GM18505 (cell line): ENCODE results near the gene STRA8.

ENCODE experiments used
- ATAC-seq: cut with Tn5 transposase; IDR thresholded peaks from one replicate; pipeline ENCODE4 v1.9.1; 2021; ENCODE audit not compliant: unreplicated experiment
- POLR2A ChIP-seq: IDR thresholded peaks from 4 replicates; pipeline ENCODE4 v1.6.1; 2011; ENCODE audit warnings: borderline replicate concordance; ENCODE audit not compliant: insufficient read depth, insufficient read length; ENCODE audit errors: extremely low read depth

Gene STRA8

DNA sequence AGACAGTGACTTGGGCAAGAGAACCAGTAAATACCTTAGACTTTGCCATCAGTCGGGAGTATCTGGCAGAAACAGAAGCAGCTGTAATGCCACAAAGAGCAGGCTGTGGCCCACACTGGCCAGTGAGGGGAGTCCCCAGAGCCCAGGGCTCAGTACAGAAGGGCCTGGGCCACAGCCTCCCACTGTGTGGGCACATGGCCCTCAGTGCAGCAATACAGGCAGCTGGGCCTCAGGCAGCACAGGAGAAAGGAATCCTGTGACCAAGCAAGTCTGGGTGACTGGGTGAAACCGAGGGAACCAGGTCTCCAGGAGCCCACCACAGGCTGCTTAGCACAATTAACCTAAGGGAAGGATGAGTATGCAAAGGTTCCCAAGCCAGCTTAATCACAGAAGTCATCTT is 36.3 kb upstream of the STRA8 start:
- no peak for ATAC-seq
- TF ChIP-seq POLR2A = no peak

DNA sequence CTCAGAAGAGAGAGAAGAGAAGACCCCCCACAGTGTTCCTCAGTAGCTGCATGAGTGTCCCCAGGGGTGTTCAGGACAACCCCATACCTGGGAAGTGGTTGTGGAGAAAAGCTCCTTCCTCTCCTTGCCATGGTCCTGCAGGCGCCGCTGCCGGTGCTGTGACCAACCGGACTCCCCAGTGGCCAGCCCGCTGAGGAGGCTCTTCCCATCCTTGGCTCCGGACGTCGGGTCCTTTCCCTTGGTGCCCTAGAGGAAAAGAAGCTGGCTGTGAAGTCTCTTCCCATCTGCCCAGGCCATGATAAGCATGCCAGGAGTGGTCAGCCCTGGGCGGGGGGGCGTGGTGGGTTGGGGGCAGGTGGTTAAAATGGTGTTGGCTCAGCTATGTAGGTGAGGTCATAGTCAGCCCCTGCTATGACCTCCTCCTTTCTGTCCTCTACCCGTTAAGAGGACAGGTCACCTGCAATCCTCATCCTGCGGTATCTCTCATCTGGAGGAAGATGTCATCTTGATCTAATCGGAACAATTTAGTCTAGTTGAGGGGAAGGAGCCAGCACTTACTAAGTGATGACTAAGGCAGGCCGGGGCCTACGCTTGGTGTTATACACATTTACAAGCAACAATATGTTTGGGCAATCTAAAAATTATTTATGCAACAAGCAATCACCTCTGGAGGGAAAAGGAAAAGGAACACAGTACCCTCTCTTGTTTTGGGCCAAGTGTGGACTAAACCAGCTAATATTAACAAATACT is 35.6 kb upstream of the STRA8 start:
- TF ChIP-seq POLR2A = no peak
- ATAC-seq = no peak

DNA sequence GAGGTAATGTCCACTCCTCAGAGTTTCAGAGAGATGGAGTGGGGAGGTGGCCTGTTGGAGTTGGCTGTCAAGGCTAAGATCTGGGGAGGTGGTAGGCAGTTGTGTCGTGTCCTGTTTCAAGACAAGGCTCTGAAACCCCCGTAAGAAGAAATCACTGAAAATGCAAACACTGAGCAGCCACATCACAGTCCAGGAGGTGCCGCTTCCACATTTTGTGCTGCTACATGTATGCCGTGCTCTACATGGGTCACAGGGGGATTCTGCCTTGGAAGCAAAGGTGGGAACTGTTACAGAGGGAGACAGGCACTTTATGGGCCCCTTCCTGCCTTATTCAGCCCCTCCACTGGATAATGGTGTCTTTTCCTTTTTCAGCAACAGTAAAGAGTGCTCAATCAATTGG is 34.2 kb upstream of the STRA8 start:
- no peak for TF ChIP-seq POLR2A
- ATAC-seq = no peak

DNA sequence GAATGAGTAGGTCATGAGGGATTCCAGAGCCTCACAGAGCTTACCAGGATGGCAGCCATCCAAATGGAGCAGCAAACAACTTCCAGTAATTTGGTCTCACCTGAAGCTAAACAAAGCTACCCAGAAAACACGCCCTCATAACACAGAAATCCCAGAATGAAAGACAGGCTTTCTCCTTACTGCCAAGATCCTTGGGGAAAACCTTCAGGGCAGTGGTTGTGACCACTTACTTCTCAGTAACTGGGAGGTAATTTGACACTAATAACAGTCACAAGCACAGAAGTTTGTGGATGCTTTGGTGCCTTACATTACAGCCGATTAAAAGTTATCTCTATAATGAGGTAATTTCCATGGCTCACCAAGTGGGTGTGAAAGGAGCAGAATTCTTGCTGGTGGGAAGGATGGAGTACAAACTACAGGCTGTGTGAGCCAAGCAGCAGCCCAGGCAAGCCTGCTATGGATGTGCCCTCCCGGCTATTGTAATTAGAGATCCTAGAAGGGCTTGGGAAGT is 32.8 kb upstream of the STRA8 start:
- no peak for TF ChIP-seq POLR2A
- no peak for ATAC-seq

DNA sequence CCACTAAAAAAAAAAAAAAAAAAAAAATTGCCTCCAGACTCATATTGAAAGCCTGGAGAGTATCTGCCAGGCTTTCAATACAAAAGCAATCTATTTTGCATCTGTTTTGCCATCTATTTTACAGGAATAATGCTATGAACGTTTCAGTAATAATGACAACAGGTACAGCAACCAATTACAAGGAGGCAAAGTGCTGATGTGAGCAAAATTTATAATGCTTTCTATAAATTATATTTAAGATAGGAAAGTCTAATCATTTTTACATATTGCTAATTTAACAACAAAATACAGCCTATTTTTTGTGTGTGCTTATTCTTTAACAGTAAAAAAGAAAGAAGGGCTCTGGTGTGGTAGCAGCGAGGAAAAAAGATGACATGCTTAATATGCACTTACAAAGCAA is 32.3 kb upstream of the STRA8 start:
- ATAC-seq = no peak
- no peak for TF ChIP-seq POLR2A

DNA sequence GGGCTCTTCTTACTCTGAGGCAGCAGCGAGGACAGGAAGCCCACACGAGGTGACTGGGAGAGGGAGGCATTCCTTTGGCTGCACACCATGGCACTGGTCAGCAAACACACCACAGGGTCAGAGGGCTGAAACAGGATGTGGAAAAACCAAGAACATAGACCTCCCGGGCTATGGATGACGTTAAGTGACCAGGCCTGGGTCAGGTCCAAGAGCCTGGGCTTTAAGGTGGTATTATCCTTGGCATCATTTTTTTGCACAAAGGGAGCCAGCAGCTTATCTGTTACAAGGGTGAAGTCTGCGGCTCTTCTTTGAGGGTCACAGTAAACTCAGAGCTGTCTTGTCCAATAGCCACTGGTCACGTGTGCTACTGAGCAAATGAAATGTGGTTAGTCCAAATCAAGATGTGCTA is 29.3 kb upstream of the STRA8 start:
- no peak for ATAC-seq
- TF ChIP-seq POLR2A = no peak

DNA sequence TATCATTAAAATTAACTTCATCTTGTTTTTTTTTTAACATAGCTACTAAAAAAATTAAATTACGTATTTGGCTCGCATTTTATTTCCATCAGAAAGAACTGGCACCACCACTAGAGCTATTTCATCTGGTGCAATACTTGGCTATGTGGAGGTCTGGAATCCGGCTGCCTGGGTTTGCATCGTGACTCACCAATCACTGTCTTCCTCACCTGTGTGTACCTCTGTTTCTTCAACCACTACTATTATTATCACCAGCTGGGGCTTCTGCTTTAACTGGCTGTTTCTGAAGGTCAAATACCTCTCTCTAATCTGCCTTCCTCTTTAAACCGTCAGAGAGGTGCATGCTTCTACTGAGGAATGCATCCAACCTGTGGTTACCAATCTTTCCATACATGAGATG is 28.8 kb upstream of the STRA8 start:
- ATAC-seq = no peak
- TF ChIP-seq POLR2A = no peak

DNA sequence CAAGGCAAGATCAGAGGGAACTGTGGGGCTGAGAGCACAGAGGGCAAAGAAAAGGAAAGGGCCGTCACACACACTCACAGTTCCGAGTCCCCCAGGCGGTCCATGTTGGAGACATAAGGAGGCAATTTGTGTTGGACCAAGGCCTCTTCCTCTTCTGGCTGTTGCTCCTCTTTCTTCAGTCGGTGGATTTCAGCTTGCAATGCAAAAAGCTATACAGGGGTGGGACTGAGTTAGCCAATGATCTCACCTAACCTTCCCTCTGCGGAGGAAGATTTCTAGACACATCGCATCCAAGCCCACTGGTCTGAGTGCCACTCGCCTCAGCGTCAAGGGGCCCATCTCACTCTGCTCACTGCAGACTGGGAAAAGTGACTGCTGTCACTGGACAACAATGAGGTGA is 27.8 kb upstream of the STRA8 start:
- ATAC-seq = no peak
- TF ChIP-seq POLR2A = no peak

DNA sequence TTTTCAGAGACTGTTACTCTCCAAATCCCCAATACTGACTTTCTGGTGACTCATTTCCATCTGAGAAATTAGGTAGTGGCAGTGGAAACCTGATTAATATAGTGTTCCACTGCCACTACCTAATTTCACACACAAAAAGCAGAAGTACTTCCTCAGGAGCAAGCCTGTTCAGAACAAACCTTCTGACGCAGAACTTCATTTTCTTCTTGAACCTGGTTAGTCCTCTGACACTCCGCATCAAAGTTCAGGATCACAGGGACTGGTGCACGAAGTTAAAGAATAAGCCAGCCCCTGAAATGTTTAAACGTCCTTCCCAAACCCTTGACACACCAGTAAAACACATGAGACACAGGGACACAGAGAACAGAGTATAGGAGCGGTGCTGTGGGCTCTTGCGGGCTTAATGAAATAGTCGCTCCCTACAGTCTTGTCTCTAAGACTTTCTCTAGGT is 26.7 kb upstream of the STRA8 start:
- no peak for TF ChIP-seq POLR2A
- ATAC-seq = peak; percentile 33

DNA sequence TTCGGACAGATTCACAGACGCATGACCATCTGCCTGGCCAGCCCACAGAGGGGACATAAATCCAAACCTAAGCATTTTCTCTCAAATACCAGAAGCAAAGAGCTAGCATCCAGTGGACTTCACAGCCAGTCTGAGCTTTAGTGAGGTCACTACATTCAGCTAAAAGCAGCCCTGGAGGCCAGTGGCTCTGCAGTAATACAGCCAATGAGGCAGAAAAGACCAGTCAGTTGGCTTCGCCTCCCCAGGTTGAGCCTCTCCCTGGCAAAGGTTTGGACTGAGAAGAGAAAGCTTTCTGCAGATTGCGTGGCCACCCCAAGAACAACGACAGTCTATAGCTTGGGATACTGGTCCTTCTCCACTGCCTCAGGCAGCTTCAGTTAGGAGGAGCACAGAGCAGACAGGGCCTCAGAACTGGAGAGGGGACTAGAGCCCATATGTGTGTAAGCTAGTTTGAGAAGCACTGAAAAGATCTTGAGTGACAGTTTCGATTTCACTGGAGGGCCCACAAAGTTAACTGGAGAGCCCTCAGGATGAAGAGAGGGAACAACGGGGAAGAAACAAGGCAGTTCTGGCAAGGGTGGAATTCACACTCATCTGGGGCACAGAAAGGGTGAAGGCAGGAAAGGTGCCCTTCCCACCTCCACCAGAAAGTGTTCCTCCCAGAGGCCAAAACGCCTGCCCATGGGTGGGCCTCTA is 26.1 kb upstream of the STRA8 start:
- ATAC-seq = no peak
- TF ChIP-seq POLR2A = peak; percentile 49

DNA sequence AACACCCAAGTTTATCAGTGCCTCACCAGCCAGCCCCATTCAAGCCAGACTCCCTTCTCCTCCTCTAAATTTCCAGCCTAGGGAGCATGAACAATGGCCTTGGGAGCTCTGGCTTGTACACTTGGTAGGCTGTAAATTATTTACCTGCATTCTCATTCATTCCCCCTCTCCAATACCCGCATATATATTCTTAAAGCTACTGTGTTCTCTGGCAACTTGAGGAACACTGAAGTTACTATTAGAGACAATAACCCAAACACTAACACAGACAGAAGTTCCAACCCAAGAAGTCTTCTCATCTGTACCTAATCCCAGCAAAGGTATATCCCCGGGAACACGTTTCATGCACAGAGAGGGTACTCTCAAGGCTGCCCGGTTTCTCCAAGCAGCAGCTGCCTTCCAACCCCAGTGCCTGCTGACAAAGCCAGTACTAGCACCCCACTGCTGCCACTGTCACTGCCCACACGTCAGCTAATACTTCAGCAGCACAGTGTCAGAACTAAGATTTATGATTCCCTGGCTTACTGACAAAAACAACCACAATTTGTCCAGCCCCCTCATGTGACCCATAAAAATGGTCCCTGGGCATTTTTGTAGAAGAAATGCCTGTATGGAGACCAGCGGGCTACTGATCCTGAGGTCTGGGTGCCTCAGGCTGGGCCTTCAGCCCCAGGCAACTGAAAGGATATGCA is 25.4 kb upstream of the STRA8 start:
- no peak for ATAC-seq
- TF ChIP-seq POLR2A = no peak

DNA sequence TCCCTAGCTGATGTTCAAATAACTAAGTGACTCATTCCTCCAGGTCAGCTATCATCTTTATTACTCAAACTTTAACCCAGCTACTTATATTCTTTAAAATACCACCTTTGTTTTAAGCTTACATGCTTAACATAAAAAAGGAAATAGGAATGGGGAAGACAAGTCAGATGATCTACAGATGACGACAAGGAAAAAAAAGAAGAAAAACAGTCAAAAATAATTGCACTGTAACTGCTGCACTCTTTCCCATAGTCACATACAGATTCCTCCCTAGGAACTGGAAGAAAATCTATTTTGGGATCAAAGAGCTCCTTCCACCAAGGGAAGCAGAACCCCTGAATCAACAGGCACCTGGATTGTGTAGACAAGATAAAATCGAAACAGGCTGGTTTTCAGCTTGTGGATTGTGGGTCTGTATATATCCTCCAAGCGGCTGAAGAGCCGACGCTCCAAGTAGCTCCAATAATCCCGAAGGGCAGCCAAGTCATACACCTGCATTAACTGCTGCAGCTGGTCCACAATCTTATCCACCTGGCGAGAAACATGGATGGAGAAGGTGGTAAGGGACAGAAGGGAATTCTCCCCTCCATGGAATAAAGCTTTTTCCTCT is 24.3 kb upstream of the STRA8 start:
- TF ChIP-seq POLR2A = no peak
- no peak for ATAC-seq

DNA sequence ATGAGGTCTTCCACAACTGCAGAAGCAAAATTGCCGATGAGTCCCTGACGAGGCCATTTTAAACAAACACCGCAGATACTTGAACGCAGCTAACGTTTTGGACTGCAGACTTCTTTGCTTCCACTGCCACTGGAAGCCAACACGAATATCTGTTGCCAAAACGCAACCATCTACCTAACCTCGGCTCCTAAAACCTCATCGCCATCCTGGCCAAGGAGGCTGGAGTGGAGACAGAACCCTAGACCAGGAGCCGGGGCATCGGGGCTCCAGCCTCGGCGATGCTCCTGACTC is 22.8 kb upstream of the STRA8 start:
- TF ChIP-seq POLR2A = no peak
- ATAC-seq = no peak
